Purkinje cell (primary cell): ENCODE results near the gene CCDC43. TPM values are rescaled to one million over a fixed set of nuclear protein-coding genes. Genes with fewer than 3 reads are reported as not detected.

Source experiments
- polyA plus RNA-seq: library from polyadenylated mRNA; unstranded; fragments of >200 nt; fragmentation: Nextera tagmentation; gene quantifications from 2 replicates; pipeline ENCODE4 v1.2.1, GENCODE V29; 2014

The CCDC43 gene, protein sequence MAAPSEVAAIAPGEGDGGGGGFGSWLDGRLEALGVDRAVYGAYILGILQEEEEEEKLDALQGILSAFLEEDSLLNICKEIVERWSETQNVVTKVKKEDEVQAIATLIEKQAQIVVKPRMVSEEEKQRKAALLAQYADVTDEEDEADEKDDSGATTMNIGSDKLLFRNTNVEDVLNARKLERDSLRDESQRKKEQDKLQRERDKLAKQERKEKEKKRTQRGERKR
- 30.8 and 37.3 TPM in 2 replicates for polyA plus RNA-seq

DNA sequence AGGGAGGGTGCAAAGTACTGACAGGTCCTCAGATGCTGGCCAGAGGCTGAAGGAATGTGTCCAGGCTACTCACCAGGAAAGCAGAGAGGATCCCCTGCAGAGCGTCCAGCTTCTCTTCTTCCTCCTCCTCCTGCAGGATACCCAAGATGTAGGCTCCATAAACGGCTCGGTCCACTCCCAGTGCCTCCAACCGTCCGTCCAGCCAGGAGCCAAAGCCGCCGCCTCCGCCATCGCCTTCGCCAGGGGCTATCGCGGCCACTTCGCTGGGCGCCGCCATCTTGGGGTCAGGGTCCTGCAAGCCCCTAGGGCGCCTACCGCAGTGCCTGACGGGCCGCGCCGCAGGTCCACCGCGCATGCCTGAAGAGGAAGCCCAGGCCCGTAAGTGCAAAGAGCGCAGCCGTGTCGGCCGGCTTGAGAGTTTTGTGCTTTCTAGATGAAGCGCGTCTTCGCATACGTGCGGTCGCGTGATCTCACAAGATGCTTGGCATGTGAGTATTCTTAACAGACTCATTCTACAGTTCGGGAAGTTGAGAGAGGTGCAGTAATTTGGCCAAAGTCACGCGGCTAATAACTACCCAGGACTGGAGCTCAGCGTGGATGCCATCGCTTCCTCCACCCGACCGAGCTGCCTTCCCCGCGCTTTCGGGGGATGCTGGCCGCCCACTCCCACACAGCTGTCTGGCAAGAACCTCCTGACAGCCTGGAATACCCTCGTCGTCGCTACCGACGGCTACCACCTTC, at the start of gene CCDC43:
Gene CCDC43, minus strand, starts transcription at position 300 of the 741 bp plus-strand sequence. Its CDS starts 23 bp downstream, at position 277.

DNA sequence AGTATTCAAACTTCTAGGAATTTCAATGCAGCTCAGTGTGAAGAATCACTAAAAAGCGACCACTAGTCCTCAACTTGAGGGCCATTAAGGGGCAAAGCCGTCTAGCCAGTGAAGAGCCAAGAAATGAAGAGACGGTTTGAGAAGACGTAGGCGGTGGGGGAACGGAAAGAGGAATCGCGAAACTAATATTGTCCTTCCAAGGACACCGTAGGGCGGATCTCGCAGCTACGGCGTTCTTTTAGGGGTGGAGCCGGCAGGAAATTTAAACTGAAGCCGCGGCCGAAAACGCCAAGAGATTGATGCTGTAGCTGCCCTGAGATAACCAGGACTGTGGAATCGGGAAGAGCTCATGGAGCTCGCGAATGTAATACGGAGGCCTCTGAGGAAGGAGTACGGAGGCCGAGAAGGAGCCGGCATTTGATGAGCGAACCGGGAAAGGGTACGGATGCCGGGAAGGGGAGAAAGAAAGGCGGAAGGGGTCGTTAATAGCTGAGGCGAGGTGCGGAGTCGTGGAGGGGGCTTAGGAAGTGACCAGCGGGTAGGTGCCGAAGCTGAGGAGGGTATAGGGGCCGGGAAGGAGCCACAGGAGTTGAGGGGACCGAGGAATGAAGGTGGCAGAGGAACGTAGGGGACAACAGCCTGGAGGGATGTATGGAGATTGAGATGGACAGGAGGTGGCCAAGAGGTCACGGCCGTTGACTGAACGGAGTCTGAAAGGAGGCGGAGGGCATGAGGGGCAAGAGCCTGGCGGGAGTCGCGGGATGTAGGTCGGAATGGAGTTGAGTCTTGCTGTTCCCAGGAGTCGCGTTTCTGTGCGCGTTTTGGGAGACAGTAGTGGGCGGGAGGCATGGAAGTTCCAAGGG, 19.1 kb upstream of the CCDC43 start, which contains the start of gene DBF4B:
Gene DBF4B, plus strand, starts transcription at position 265 of the 863 bp plus-strand sequence. Its CDS starts 156 bp downstream, at position 421.

DNA sequence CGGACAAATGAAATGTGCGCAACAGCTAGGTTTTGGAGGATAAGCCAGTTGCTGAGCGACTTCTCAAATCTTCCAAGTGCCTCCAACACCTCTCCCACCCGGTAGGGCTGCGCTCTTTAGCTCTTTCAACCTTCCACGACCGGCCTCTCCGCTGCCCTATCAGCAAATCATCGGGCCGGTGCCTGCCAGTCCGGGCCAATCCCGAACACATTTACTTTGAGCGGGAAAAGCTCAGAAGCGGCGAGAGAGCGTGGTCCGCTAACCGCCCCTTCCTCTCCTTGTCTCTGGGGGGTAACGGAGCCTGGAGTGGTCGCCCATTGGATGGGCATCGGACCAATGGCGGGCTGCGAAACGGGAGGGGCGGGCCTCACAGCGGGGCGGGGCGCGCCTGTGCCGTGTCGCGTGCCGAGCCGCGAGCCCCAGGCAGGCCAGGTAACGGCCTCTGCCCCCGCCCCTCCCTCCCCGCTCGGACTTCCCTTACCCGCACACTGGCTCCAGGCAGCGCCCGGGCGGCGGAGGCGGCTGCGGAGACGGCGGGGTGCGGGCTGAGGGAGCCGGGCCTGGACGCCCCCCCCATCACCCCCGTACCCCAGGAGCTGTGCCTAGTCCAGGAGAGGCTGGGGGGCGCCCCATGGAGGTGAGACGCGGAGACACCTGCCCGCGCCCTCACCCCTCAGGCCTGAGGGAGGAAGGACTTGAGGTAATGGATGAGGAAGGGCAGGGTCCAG, 33.4 kb downstream of the CCDC43 start, which contains the start of gene MEIOC:
Gene MEIOC, plus strand, starts transcription at position 486 of the 728 bp plus-strand sequence. Its CDS starts 146 bp downstream, at position 632.

Other genes with a start within 250 kb of the CCDC43 start
- 20.3 and 23.5 TPM in 2 replicates for gene GPATCH8, start 186.4 kb downstream of the CCDC43 start, polyA plus RNA-seq
- gene FZD2, start 132.3 kb downstream of the CCDC43 start, polyA plus RNA-seq, result not detected in 2 replicates
- gene MEIOC, start 33.3 kb downstream of the CCDC43 start, polyA plus RNA-seq, result 0.50 and 2.3 TPM in 2 replicates
- 1.3 TPM in 1 of 2 replicates, not detected in the other for gene DBF4B, start 18.9 kb upstream of the CCDC43 start, polyA plus RNA-seq
- gene ADAM11, start 69.2 kb upstream of the CCDC43 start, polyA plus RNA-seq, result 1.5 TPM in 1 of 2 replicates, not detected in the other
- 0.67 and 1.5 TPM in 2 replicates for gene GJC1, start 140.5 kb upstream of the CCDC43 start, polyA plus RNA-seq
- gene HIGD1B, start 158.1 kb upstream of the CCDC43 start, polyA plus RNA-seq, result 6.8 and 14.2 TPM in 2 replicates
- 40.3 and 51.8 TPM in 2 replicates for gene EFTUD2, start 209.7 kb upstream of the CCDC43 start, polyA plus RNA-seq
- gene GFAP, start 225.7 kb upstream of the CCDC43 start, polyA plus RNA-seq, result 9.4 and 14.4 TPM in 2 replicates